Left lung (tissue), 10 donors: Measurements from ENCODE around the gene RUFY4. TPM values are rescaled to one million over a fixed set of nuclear protein-coding genes. Genes with fewer than 3 reads are reported as not detected.
"Not testable (repeated sequence)": the region's sequence is repeated elsewhere in the genome, so short reads cannot be mapped to it uniquely, and the experiment has no call there.

Experiments used
- ATAC-seq: fragments of 200-7000 bp; cut with Tn5 transposase; one replicate; pipeline ENCODE4 v1.9.1; 2020; ENCODE audit warnings: moderate library complexity
- DNase-seq, 4 donors: peaks; one replicate each; pipeline ENCODE4 v3.0.0-alpha.2; 2013 to 2020
- H3K27ac ChIP-seq, 2 donors: fragments of 200-600 bp; sonication (generic) in 1 of 2; one replicate each; pipeline versions ENCODE4 v1.5.0 to v1.8.0; 2020 to 2021
- H3K27me3 ChIP-seq, 2 donors: fragments of 200-600 bp; sonication (generic) in 1 of 2; one replicate each; pipeline versions ENCODE4 v1.5.0 to v1.8.0; 2020 to 2021
- H3K36me3 ChIP-seq, 2 donors: fragments of 200-600 bp; sonication (generic) in 1 of 2; one replicate each; pipeline versions ENCODE4 v1.5.0 to v1.8.0; 2020 to 2021
- H3K4me1 ChIP-seq, 2 donors: fragments of 200-600 bp; one replicate each; pipeline ENCODE4 v1.8.0; 2021
- H3K4me3 ChIP-seq, 2 donors: fragments of 200-600 bp; sonication (generic) in 1 of 2; one replicate each; pipeline versions ENCODE4 v1.5.0 to v1.8.0; 2020 to 2021; ENCODE audit warnings: mild to moderate bottlenecking in 1 of 2
- H3K9me3 ChIP-seq, 2 donors: fragments of 200-600 bp; sonication (generic) in 1 of 2; one replicate each; pipeline versions ENCODE4 v1.5.0 to v1.8.0; 2020 to 2021
- intact Hi-C, 2 donors: fragments of 100-400 bp; cut with DNase I; formaldehyde crosslinking; loops; one replicate each; pipeline versions ENCODE4 v1.11.2 to v1.14.2; 2022
- polyA plus RNA-seq, 6 donors: library from polyadenylated mRNA; unstranded; fragments of 120-200 nt; gene quantifications; one replicate each; pipeline ENCODE4 v1.2.1, GENCODE V29; 2013; ENCODE audit not compliant: insufficient read length in 6 of 6
- total RNA-seq, 2 donors: library from RNA; stranded (reverse); fragmentation: NEBNext Ultra II Directional; extraction: Animal tissue kit (Norgen Biotek cat#: 25700); gene quantifications; one replicate each; pipeline ENCODE4 v1.2.1, GENCODE V29; 2021
- TF ChIP-seq, protein P1 (sequence below), 2 donors: fragments of 200-600 bp; sonication (generic) in 1 of 2; IDR thresholded peaks; one replicate each; pipeline versions ENCODE4 v1.5.0 to v1.8.0; 2021; ENCODE audit warnings: antibody characterized with exemption in 2 of 2
- donor health status: DM: no; HTN: yes; CAD: no.
- donor health status: DM: no; HTN: no; CAD: no.

Gene RUFY4
- total and polyA plus RNA-seq, 8 donors, result 0.41 to 0.74 (median 0.51) TPM; not detected in 1

DNA sequence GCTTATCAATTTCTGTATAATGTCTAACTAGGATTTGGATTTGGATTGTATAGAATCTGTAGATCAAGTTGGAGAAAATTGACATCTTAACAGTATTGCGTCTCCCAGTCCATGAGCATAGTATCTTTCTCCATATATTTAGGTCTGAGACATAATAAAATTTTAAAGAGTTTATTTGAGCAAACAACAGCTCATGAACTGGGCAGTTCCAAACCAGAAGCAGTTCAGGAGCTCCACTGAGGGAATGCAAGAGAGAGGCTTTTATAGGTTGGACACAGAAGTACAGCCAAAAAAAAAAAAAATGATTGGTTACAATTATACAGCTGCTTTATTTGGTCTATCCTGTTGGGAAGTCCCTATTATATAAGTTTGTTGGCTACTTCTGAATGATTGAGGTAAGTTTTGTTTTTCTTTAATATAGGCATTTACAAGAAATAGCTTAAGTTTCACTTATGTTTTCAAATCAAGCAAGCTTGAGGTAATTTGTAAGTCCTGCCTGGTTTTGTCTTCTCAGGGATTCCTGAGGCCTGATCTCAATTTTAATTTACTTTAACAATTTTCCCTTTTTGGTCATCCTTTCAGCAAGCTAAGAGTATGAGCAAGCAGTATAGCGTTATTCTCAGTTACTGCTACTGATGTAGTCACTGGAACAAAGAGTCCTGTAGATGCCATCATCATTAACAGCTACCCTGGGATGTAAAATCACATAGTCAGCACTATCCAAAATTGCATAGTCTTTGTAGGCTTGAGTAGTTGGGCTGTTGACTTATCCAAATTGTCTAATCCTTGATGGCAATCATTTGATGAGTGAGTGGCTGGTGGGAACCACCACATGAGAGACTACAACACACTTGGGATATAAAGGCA, 27.5 kb upstream of the RUFY4 start:
- DNase-seq (no peak), ATAC-seq (no peak)
- Histone ChIP-seq H3K27ac (no peak overlapping the region), H3K36me3 (no peaks in the 10 kb centered on the region), H3K4me1 (peaks cover 0 to 4% of the 10 kb centered on the region in 2 donors), H3K4me3 (no peak overlapping the region), H3K9me3 (no peaks in the 10 kb centered on the region), H3K27me3 (no peaks in the 10 kb centered on the region)
- TF ChIP-seq, protein P1, sequence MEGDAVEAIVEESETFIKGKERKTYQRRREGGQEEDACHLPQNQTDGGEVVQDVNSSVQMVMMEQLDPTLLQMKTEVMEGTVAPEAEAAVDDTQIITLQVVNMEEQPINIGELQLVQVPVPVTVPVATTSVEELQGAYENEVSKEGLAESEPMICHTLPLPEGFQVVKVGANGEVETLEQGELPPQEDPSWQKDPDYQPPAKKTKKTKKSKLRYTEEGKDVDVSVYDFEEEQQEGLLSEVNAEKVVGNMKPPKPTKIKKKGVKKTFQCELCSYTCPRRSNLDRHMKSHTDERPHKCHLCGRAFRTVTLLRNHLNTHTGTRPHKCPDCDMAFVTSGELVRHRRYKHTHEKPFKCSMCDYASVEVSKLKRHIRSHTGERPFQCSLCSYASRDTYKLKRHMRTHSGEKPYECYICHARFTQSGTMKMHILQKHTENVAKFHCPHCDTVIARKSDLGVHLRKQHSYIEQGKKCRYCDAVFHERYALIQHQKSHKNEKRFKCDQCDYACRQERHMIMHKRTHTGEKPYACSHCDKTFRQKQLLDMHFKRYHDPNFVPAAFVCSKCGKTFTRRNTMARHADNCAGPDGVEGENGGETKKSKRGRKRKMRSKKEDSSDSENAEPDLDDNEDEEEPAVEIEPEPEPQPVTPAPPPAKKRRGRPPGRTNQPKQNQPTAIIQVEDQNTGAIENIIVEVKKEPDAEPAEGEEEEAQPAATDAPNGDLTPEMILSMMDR (IDR thresholded peaks at IDR 0.05), result no peak
- intact Hi-C loops, result no loop called here

DNA sequence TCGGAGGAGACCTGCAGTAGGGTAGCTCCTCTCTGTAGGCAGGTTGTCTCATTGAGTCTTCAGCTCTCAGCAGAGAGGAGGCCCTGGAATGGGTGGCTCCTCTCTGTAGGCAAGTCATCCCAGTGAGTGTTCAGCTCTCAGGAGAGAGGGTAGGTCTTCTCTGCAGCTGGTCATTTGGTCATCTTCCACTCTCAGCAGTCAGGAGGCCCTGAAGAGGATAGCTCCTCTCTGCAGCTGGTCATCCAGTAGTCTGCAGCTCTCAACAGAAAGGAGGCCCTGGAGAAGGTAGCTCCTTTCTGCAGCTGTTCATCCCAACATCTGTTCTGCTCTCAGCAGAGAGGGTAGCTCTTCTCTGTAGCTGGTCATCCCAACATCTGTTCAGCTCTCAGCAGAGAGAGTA, 26.0 kb upstream of the RUFY4 start:
- Histone ChIP-seq H3K4me3 (no peak overlapping the region), H3K27me3 (no peaks in the 10 kb centered on the region), H3K36me3 (no peaks in the 10 kb centered on the region), H3K9me3 (no peaks in the 10 kb centered on the region), H3K27ac (no peak overlapping the region), H3K4me1 (peaks cover 0 to 7% of the 10 kb centered on the region in 2 donors)
- ATAC-seq (no peak), DNase-seq (no peak)
- intact Hi-C loops, result no loop called here
- TF ChIP-seq, protein P1 (IDR thresholded peaks at IDR 0.05), result no peak

DNA sequence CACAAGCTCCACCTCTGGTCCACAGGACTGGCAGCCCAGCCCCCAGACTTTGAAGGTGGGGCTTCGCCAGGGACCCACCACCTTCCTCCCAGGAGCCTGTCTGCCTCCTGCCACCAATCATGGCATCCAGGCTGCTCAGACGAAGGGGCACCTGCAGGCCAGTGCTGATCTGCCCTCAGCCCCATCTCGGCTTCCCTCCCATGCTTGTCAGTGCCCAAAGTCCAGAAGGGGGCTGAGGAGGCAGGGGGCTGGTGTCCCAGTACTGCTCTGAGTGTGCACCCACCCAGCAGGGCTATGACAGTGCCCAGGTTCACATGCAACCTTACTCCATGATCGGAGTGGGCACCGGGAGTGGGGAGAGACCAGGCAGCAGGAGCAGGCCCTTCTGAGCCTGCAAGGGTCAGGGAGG, 25.3 kb upstream of the RUFY4 start:
- Histone ChIP-seq H3K4me3 (no peak overlapping the region), H3K9me3 (no peaks in the 10 kb centered on the region), H3K27me3 (no peaks in the 10 kb centered on the region), H3K4me1 (peaks cover 0 to 13% of the 10 kb centered on the region in 2 donors), H3K27ac (no peak overlapping the region), H3K36me3 (no peaks in the 10 kb centered on the region)
- ATAC-seq (no peak), DNase-seq (no peak)
- intact Hi-C loops, result no loop called here
- TF ChIP-seq, protein P1 (IDR thresholded peaks at IDR 0.05), result no peak

DNA sequence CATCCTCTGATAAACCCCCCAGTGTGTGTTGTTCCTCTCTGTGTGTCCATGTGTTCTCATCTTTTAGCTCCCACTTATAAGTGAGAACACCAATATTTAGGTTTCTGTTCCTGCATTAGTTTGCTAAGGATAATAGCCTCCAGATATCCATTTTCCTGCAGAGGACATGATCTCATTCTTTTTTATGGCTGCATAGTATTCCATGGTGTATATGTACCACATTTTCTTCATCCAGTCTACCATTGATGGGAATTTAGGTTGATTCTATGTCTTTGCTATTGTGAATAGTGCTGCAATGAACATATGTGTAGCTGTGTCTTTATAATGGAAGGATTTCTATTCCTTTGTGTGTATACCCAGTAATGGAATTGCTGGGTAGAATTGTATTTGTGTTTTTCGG, 24.5 kb upstream of the RUFY4 start:
- not testable (repeated sequence) for H3K36me3 ChIP-seq, H3K9me3 ChIP-seq

DNA sequence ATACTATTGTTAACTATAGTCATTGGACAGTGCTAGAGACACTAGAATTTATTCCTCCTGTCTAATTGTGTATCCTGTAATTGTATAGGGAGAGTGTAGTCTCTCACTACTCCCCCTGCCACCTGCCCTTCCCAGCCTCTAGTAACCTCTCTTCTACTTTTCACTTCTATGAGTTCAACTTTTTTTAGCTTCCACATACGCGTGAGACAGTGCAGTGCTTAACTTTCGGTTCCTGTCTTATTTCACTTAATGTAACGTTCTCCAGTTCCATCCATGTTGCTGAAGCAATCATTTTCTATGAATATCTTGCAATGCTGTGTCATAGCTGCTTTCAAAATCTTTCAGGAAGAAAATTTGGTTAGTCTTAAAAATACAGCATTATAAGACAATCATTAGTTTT, 22.8 kb upstream of the RUFY4 start:
- intact Hi-C loops, result no loop called here
- H3K36me3 ChIP-seq, result no peaks in the 10 kb centered on the region
- H3K27ac ChIP-seq, result peak overlapping the region; percentile 14 to 57
- peak; percentile 71 for ATAC-seq
- H3K9me3 ChIP-seq, result no peaks in the 10 kb centered on the region
- DNase-seq, result no peak
- TF ChIP-seq, protein P1 (IDR thresholded peaks at IDR 0.05), result no peak
- peaks cover 0 to 15% of the 10 kb centered on the region in 2 donors for H3K4me1 ChIP-seq
- H3K27me3 ChIP-seq, result no peaks in the 10 kb centered on the region
- H3K4me3 ChIP-seq, result no peak overlapping the region

More for the DNA sequence above, 24.5 kb upstream of the RUFY4 start:
- H3K27me3 ChIP-seq, H3K27ac ChIP-seq, DNase-seq, intact Hi-C loops, H3K4me3 ChIP-seq, ATAC-seq: not testable (repeated sequence)
- peaks cover 0 to 15% of the 10 kb centered on the region in 2 donors for H3K4me1 ChIP-seq
